HG02678 (cell line): ENCODE data around the gene MOK.

Source experiments
- ATAC-seq: cut with Tn5 transposase; IDR thresholded peaks from one replicate; pipeline ENCODE4 v1.9.1; 2021; ENCODE audit warnings: mild to moderate bottlenecking, moderate library complexity; ENCODE audit not compliant: unreplicated experiment

The MOK gene

GRCh38 chr14:102208741-102209140, 96.2 kb downstream of the MOK start:
- no peak for ATAC-seq

GRCh38 chr14:102207831-102208365, 97.1 kb downstream of the MOK start:
- no peak for ATAC-seq

- ATAC-seq, result no peak
Observed at GRCh38 chr14:102206918-102207317, 98.0 kb downstream of the MOK start.

- ATAC-seq, result no peak
Observed at GRCh38 chr14:102205560-102205959, 99.4 kb downstream of the MOK start.

GRCh38 chr14:102203382-102203781, 101.6 kb downstream of the MOK start:
- no peak for ATAC-seq

GRCh38 chr14:102202944-102203343, 102.0 kb downstream of the MOK start:
- ATAC-seq, result no peak

GRCh38 chr14:102201776-102202175, 103.2 kb downstream of the MOK start:
- no peak for ATAC-seq

GRCh38 chr14:102201353-102201738, 103.6 kb downstream of the MOK start:
- ATAC-seq, result no peak

GRCh38 chr14:102200690-102201352, 104.1 kb downstream of the MOK start:
- ATAC-seq, result no peak

GRCh38 chr14:102197317-102197853, 107.6 kb downstream of the MOK start:
- ATAC-seq, result no peak

GRCh38 chr14:102196902-102197230, 108.1 kb downstream of the MOK start:
- ATAC-seq, result no peak

- no peak for ATAC-seq
Observed at GRCh38 chr14:102196039-102196901, 108.7 kb downstream of the MOK start.

- ATAC-seq, result no peak
Observed at GRCh38 chr14:102195446-102195845, 109.5 kb downstream of the MOK start.

GRCh38 chr14:102194856-102195255, 110.1 kb downstream of the MOK start:
- ATAC-seq, result no peak

- no peak for ATAC-seq
Observed at GRCh38 chr14:102192840-102193502, 112.0 kb downstream of the MOK start.

- ATAC-seq, result no peak
Observed at GRCh38 chr14:102189874-102190273, 115.1 kb downstream of the MOK start.

GRCh38 chr14:102188187-102188586, 116.8 kb downstream of the MOK start:
- no peak for ATAC-seq

GRCh38 chr14:102187568-102188001, 117.4 kb downstream of the MOK start:
- no peak for ATAC-seq

GRCh38 chr14:102187044-102187443, 117.9 kb downstream of the MOK start:
- ATAC-seq, result no peak

GRCh38 chr14:102185360-102185759, 119.6 kb downstream of the MOK start:
- ATAC-seq, result no peak

- ATAC-seq, result no peak
Observed at GRCh38 chr14:102184316-102185035, 120.5 kb downstream of the MOK start.
